IPS-NIHi7 (cell line): Measurements from ENCODE around the gene REM2.
"Not testable (repeated sequence)": the region's sequence is repeated elsewhere in the genome, so short reads cannot be mapped to it uniquely, and the experiment has no call there.

Experiments
- DNase-seq: peaks from one replicate; pipeline ENCODE4 v3.0.0; 2012; ENCODE audit warnings: mixed read lengths; ENCODE audit errors: extremely low spot score

Gene REM2

DNA sequence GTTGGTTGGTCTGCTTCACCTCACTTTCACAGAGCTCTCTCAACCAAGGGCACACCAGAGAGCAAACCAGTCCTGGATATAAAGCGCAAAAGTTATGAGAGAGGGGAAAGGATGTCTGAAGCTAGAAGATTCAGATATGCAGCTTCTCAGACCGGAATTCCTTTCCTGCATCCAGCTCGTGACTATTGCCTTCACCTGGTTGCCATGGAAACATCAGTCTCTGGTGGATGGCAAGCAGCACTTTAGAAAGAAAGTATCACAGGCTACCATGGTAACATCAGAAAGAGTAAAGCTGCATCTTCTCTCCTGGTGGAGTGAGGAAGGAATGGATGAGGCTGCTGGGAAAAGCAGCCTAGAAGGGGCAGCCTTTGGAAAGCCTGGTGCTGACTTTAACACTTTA is 13.7 kb downstream of the REM2 start:
- no peak for DNase-seq

DNA sequence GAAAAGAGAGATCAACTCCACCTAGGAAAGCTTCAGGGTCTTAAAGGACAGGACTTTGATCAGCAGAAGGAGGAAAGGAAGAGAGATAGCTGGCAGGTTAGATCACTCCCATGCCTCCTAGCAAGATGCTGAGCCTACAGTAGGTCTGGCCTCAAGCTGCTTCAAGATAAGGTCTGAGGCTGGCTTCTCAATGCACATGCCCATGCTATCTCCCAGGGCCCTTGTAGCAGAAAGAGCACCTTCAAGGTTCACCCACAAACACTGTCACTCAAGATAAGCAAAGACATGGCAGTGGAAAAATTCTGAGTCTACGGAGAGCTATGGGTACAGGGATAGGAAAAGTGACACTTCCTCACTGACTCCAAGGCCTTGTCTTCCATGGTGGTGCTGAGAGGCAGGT is 14.3 kb downstream of the REM2 start:
- no peak for DNase-seq

DNA sequence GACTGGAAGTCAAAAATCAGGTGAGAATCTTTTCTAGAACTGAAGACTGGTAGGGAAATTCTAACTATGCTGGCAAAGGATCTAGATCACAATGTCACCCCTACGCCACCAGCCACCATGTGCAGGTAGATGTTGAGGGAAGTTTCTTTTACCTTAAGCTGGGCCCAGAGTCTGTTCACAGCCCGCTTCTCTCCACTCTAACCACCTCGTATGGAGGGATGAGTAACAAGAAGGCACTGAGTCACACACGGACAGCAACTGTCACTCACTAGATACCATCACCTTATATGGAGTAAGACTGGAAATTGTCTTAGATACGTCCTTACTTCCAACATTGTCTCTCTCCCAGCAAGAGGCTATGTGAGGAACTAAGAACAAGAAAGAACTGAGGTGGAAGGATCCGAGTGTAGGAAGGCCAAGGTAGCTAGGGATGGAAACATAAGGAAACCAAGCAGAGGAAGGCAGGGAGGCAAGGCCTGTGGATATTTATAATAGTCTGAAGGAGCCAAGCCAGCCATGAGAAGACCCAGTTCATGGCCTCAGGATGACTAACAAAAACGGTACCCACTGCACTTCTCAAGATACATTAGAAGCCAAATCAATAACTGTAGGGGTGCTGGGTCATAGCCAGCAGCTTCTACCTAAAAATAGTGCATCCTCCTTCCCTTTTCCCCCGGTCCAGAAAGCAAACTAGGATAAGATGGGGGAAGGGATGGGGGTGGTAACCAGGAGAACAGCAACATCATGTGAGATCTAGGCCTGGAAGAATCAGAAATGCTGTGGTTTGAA is 15.5 kb downstream of the REM2 start:
- no peak for DNase-seq

DNA sequence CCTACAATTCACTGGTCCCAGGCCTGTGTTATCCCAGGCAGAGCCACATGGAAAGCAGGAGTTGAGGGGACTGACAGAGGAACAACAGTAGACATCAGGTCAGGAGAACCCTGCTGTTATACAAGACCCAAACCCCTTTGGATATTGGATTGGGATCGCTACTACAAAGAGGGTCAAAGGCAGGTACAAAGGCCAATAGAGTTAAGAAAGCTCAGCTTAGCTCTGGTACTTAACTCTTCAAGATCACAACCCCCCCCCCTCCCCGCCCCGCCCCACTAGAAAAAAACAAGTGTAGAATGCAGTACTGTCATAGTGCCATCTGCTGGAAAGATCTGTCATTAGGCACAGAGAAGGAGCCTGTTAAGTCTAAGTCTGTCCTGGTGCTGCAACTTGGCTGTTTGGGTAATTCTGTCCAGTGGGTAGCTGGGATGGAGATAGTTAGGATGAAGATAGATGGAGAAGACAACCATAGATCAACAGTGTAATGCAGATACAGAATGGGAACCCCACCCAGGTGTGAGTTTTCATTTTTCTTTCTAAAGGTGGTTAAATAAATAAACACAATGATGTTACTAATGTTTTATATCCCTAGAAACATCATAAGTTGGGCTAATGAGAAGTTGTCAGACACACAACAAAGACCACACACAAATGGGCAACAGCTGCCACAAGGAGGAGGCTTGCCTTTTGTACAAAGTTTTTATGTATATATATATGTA is 17.2 kb downstream of the REM2 start:
- DNase-seq, result peak; percentile 71

DNA sequence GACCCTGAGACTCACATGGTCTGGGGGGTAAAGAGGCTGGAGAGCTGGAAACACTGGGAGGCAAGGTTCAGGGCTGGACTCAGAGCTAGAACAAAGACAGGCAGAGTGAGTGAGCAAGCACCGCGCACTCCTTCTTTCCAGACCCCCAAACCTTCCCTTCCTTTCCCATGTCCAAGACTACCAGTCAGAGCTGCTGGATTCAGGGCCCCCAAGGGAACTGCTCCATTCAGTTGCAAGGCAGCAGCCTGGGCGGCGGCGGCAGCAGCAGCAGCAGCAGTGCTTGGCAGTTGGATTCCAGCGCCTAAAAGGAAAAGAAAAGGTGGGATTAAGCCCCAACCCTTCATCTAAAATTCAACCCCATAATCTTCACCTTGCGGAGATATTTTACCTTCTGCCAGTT is 18.8 kb downstream of the REM2 start:
- no peak for DNase-seq

DNA sequence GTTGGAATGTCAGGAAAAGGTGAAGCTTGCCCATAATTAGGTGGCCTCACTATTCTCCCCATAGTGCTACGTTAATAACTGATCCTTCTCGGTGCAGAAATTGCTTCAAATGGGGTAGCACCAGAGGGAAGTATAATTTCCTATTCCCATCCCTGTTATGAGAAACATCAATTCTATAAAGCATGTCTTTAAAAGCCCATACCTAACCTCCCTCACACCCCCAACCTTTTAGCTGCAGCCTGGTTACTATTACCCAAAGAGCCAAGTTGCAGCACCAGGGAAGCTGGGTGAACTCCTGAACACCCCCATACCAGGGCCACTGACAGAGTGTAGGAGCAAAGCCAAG is 20.7 kb downstream of the REM2 start:
- DNase-seq, result no peak

DNA sequence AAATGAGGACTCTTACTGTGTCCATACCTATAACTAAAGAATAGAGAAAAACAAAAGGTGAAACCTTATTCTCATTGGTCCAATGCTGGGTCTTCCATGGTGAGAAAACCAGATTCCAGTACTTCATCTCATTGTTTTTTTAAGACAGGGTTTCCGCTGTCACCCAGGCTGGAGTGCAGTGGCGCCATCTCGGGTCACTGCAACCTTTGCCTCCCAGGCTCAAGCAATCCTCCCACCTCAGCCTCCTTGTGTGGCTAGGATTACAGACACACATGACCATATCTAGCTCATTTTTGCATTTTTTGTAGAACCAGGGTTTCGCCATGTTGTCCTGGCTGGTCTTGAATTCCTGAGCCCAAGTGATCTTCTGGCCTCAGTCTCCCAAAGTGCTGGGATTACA is 22.6 kb downstream of the REM2 start:
- no peak for DNase-seq

DNA sequence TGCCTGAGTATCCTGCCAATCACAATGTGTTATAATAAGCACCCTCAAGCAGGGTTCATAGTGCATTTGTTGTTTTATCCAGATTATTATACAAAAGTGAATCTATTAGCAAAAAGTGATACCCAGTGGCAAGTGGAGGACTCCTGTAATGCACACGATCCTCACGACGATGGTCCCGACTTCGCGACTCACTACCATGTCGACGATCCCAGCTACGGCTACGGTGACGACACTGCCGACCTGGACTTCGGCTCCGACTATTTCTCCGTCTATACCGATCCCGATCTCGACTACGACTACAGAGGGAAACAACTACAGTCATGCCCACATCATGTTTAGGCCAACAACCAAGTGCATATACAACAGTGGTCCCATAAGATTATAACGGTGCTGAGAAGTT is 23.1 kb downstream of the REM2 start:
- DNase-seq, result no peak

DNA sequence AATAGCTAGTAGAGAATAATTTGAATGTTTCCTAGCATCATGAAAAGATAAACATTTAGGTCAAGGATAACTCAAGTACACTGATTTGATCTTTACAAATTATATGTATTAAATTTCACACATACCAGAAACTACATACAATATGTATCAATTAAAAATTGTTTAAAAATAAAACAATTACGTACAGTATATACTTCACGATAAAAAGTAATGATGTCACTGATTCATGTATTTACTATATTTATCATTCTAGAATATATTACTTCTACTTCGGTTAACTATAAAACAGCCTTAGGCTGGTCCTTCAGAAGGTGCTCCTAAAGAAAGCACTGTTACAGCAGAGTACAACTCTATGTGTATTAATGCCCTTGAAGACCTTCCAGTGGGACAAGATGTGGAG is 24.4 kb downstream of the REM2 start:
- no peak for DNase-seq

DNA sequence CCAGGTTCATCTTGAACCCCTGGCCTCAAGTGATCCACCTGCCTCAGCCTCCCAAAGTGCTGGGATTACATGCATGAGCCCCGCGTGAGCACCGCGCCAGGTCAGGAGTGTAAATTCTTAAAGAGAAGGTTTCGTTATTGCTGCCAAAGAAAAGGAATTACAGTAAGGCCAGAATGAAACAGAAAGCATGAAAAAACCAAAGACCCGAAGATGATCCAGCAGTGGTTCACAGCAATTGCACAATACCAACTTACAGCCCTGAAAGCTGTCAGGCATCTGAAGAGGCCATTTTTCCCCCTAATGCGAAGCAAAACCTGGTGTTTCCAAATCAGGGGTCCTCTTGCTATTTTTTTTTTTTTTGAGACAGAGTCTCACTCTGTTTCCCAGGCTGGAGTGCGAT is 25.6 kb downstream of the REM2 start:
- DNase-seq, result no peak

DNA sequence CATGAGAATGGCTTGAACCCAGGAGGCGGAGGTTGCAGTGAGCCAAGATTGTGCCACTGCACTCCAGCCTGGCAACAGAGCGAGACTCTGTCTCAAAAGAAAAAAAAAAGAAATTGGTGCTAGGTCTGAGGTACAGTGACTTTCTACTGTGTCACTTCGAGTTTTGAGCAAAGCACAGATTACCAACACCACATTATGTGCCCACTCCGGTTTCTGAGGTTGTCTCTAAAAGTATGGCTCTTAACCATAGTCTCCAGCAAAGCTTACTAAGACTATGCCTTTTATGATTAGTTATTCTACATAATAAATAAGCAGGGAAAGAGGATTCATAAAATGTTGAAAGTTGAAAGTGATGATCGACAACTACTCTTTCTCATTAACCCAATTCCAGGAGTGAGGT is 27.9 kb downstream of the REM2 start:
- no peak for DNase-seq

DNA sequence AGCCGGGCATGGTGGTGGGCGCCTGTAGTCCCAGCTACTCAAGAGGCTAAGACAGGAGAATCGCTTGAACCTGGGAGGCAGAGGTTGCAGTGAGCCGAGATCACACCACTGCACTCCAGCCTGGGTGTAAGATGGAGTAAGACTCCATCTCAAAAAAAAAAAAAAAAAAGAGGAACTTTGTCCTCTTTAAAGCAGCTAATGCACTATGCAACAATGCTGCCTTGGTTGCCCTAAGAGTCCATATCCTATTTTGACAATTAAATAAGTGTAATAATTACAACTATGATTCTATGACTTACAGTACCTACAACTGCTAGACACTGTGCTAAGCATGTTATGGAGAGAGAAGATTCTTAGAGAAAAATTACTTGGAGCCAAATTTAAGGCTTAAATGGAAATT is 31.8 kb downstream of the REM2 start:
- DNase-seq, result not testable (repeated sequence)

DNA sequence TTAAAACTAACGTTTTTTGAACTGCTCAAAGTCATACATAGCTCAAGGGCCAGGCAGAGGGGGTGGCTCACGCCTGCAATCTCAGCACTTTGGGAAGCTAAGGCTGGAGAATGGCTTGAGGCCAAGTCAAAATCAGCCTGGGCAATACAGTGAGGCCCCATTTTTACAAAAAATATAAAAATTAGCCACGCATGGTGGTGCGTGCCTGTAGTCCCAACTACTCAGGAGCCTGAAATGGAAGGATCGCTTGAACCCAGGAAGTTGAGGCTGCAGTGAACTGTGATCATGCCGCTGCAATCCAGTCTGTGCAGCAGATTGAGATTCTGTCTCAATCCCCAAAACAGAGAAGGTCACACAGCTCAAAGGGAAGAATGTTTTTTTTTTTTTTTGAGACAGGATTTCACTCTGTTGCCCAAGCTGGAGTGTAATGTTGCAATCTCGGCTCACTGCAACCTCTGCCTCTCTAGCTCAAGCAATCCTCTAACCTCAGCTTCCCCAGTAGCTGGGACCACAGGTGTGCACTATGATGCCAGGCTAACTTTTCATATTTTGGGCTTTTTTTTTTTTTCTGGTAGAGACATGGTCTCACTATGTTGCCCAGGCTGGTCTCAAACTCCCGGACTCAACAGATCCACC is 33.0 kb downstream of the REM2 start:
- DNase-seq, result no peak

DNA sequence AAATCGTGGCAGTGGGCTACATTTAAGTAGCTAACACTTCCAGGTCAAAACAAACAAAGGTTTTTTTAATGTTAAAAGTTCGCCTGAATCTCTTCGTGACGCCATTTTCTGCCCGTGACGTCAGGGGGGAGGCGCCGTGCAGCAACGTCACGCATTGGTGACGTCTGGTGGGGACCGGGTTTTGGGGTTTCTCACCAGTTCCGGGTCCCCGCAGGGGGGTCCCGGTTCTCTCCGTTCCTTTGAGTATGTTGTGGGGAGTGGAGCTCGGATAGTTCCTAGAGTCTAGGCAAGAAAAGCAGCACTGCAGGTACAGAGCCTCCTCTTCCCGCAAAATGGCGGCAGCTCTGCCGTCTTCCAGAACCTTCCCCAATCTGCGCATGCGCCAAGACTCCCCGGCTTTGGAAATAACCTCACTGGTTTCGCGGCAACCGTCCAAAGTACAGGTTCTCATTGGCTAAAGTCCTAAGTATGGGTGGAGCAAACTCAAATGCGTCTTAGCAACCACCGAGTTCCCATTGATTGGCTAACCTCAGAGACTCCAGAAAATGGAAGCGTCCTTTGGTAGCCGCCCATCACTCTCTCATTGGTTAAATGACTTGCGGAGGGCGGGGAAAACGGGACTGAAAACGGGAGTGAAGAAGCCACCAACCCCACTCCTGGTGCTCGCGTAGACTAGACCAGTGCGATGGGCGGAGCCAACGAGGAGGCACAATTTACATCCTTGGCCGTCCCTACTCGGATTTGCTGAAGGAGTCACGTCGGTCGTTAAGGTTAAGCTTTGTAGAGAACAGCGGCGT is 36.0 kb downstream of the REM2 start, which contains the start of gene RBM23:
Gene RBM23 (minus strand): TSS at position 346 of the 797 bp plus-strand sequence.
- DNase-seq, result peak; percentile 95

DNA sequence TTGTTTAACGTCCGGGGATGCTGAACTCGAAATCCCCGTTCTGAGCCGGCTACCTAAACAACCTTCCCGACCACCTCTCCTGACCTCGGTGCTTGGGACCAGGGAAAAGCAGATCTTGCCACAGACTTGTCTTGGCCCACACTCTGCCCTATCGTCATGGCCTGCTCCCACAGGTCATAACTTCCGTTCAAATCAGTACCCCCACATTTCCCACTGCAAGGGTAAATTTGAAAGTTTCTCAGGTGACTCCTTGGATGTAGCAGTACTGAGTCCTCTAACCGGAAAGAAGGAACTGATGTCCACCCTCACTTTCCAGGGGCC is 36.5 kb downstream of the REM2 start:
- DNase-seq, result no peak

DNA sequence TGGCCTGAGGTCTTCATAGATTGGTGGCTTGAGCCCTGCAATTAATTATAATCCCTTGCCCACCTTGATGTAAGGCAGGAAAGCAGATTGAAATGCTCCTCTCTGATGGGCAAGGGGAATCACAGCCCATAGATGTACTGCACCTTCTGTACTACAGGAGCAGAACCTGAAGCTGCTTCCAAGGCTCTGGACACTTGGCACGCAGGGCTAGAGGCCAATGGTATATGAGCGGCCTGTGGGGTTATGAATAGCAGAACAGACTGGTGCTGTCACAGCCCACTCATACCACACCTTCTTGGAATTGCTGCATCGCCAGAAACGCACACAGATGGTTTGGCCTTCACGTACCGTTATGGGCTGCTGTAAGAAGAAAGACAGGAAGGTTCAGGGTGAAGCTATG is 37.7 kb downstream of the REM2 start:
- DNase-seq, result no peak

DNA sequence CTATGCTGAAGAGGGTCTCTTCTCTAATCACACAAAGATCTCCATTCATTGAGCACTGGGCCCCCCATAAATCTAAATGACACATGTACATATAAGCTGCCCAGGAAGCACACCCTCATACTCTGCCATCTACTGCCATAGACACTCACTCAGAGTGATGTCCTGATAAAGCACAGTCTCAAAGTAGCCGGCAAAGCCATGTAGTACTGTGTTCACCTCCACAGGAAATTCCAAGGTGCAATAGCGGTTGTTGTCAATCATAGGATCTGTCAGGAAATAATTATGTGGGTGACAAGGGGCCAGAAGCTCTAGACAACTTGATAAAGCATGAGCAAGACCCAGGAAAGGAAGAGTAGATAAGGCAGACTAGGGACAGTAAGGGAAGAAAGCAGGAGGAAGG is 39.3 kb downstream of the REM2 start:
- DNase-seq, result no peak

DNA sequence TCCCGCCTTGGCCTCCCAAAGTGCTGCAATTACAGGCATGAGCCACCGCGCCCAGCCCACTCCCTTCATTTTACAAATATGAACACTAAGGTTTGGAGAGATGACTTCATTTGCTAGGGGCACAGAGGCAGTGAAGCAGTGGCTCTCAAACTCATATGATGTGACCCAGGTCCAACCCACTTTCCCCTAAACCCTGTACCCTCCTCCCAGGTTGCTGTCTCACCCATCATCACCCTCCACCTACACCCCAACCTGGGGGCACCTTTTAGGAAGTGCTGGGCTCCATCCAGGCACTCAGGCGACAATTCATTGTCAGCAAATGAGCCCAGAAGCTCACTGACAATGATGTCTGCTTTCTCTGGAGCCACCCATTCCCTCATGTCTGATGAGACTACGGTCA is 40.7 kb downstream of the REM2 start:
- no peak for DNase-seq

DNA sequence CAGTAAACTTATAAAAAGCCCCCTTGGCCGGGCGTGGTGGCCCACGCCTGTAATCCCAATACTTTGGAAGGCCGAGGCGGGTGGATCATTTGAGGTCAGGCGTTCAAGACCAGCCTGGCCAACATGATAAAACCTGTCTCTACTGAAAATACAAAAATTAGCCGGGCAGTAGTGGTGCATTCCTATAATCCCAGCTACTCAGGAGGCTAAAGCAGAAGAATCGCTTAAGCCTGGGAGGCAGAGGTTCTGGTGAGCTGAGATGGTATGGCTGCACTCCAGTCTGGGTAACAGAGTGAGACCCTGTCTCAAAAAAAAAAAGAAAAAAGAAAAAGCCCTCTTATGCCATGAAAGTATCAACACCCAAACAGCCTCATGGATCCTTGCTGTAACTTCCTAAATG is 42.5 kb downstream of the REM2 start:
- no peak for DNase-seq

DNA sequence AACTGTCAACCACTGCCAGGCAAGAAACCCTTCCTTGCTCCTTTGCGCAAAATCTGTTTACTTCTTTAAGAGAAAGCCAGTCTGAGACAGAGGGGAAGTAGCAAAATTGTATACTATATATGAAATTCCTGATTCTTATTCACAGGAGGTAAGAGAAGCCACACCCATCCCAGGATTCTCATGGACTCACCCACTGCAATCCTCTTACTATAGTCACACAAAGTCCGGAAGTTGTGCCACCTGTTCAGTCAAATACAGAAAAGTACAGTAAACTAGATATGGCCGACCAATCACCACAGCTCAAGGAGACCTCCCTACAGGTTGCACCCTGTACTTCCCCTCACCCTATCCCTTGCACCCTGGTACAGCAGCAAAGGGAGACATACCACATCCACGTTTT is 43.3 kb downstream of the REM2 start:
- DNase-seq, result no peak

DNA sequence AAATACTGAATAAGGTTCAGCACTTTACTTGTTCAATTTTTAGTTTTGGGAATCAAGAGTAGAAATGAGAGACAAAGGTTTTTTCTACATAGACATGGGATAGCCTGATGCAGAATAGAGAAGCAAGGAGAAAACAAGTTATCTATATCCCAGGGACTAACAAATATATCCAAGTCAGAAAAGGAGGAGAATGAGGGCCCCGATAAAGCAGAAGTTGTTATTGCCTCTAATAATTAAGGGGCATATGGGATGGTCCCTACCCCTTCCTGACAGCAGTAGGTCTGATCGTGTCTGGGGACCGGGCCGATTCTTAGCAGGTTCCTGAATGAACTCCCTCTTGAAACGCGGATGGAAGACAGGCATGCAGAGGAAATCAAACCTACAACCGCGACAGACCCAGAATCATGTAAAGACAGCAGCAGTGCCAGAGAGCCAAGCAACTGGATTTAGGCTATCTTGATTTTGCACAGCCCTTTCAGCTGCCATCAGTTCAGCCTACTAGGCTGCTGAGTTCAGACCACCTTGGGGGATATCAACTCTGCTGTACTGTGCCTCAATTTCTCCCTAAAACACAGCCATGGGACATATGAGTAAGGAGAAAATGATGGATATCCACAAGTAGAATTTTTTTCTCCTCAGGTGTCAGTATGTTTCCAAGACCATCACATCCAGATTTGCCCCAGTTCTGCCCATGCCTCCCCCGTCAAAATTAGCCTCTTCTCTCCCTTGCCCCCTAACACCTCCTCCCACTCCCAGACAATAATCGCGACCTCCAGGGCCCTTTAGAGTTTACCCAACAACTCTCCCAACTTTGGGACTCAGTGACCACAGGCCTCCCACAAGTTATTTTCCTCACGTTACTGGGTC is 45.4 kb downstream of the REM2 start:
- DNase-seq, result no peak
